Adrenal gland (tissue), 5 donors: ENCODE results near the gene RAP1GAP.
"Not testable (repeated sequence)": the region's sequence is repeated elsewhere in the genome, so short reads cannot be mapped to it uniquely, and the experiment has no call there.

ENCODE experiments used
- CTCF ChIP-seq, 6 experiments: fragments of 450-650 bp in 4 of 6; fragments of 200-600 bp in 2 of 6; sonication (generic) in 1 of 6; IDR thresholded peaks; 1 replicate in 5 of 6; 2 replicates in 1 of 6; pipeline versions ENCODE4 v1.5.1 to v1.8.0; 2016 to 2021; ENCODE audit warnings: antibody characterized with exemption in 6 of 6, mild to moderate bottlenecking in 2 of 6, moderate library complexity in 1 of 6
- POLR2A ChIP-seq, 2 donors: fragments of 450-650 bp; IDR thresholded peaks; one replicate each; pipeline ENCODE4 v1.6.1; 2017; ENCODE audit warnings: antibody characterized with exemption in 2 of 2, mild to moderate bottlenecking in 2 of 2, moderate library complexity in 1 of 2
- donor health status: DM: no; HTN: no; CAD: no.

DNA sequence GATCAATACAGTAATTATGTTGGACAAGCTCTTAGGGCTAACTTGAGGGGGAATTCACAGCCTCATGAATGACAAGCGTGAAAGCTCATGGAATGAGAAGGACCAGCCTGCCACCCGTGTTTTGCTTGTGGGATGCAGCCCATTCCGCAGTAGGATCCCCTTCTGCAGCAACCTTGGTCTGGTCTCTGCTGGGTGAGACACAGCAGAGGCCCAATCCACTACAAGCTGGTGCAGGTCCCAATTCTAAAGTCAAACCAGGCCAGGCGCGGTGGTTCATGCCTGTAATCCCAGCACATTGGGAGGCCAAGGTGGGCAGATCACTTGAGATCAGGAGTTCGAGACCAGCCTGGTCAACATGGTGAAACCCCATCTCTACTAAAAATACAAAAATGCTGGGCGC is 4.7 kb upstream of the RAP1GAP start:
- TF ChIP-seq CTCF, POLR2A (IDR thresholded peaks at IDR 0.05): not testable (repeated sequence)
